NCI-H1694 (cell line): Measurements from ENCODE around the gene OR11L1.

ENCODE experiments used
- DNase-seq: peaks from one replicate; lab custom pipeline; 2025; lab: John Stamatoyannopoulos, UW

Gene OR11L1

DNA sequence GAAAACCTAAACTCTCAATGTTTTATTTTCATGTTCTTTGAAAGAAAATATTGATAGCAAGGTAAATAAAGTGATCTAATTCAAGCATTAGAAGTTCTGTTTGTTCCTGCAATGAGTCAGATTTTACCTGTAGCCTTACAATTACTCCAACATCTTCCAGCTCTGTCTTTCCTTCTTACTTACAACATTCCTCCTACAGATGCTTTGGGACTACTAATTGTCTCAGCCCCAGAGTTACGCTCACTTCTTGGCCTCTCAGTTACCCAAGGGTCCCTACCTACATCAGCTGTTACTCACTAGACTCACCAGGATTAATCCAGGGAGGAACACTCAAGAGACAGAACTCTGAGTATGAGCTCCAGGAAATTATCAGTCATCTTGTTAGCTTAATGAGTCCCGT is 44.2 kb downstream of the OR11L1 start:
- DNase-seq, result no peak
